Measurements from ENCODE around the gene BGN.

BGN gene

DNA sequence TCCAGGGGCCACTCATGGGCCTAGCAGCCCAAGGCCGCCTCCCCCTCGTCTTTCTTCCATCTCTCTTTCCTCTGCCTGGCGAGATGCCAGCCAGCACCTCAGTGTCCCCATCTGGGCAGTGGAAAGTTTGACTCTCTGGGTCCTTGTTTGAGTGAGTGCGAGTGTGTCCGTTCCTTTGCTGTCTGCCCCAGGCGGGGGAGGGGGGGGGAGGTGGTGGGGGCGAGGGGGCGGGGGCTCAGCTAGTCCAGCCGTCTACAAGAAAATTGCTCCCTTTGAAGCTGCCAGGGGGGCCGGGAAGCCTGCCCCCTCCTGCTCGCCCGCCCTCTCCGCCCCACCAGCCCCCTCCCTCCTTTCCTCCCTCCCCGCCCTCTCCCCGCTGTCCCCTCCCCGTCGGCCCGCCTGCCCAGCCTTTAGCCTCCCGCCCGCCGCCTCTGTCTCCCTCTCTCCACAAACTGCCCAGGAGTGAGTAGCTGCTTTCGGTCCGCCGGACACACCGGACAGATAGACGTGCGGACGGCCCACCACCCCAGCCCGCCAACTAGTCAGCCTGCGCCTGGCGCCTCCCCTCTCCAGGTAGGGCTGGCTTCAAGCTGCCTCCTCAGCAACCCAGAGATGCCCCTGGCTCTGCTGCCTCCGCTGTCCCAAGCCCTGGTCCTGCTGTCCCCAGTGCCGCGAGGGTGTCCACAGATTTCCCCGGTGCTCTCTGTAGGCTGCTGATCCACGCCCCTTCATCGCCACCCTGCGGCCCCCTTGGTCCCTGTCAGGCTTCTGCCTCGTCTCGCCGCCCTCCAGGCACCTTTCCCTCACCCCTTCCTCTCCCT lies at the start of gene BGN:
Gene BGN (plus strand): TSS at position 440 of the 821 bp plus-strand sequence. CDS start 9,652 bp downstream, outside the sequence.
- ChIA-PET POLR2A (no interaction called here), CTCF (interaction anchor here (0.6 to 2.3 kb wide), 2 partner anchors 22 to 96 kb away, joined by 3 to 7 read pairs; no protein-coding TSS in a partner anchor)
- H3K36me3 ChIP-seq (ENCODE audit: control insufficient read depth in 2 of 2, insufficient read depth in 1 of 2, low read length in 2 of 2): no peaks in the 10 kb centered on the region
- no peaks in the 10 kb centered on the region for H3K9me3 ChIP-seq (ENCODE audit: control insufficient read depth, insufficient read depth, low read depth, low read length)
- TF ChIP-seq TCF7L2 (IDR thresholded peaks at IDR 0.05; ENCODE audit: borderline replicate concordance, low read depth, low read length) (no peak), ZNF548 (tag by site-specific recombination; IDR thresholded peaks at IDR 0.05) (no peak), ZSCAN30 (tag by site-specific recombination; IDR thresholded peaks at IDR 0.05) (no peak), ZNF701 (tag by site-specific recombination; IDR thresholded peaks at IDR 0.05) (no peak), ZNF596 (tag by site-specific recombination; IDR thresholded peaks at IDR 0.05) (no peak), ZFP3 (tag by site-specific recombination; IDR thresholded peaks at IDR 0.05; ENCODE audit: low read depth) (no peak), ZNF214 (tag by site-specific recombination; IDR thresholded peaks at IDR 0.05; ENCODE audit: borderline replicate concordance) (no peak), ZNF335 (tag by site-specific recombination; conservative IDR thresholded peaks at IDR 0.05) (no peak), ZNF629 (tag by site-specific recombination; IDR thresholded peaks at IDR 0.05) (no peak)
- TF ChIP-seq, protein P1, sequence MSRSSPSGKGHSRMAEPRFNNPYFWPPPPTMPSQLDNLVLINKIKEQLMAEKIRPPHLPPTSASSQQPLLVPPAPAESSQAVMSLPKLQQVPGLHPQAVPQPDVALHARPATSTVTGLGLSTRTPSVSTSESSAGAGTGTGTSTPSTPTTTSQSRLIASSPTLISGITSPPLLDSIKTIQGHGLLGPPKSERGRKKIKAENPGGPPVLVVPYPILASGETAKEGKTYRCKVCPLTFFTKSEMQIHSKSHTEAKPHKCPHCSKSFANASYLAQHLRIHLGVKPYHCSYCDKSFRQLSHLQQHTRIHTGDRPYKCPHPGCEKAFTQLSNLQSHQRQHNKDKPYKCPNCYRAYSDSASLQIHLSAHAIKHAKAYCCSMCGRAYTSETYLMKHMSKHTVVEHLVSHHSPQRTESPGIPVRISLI (tag by site-specific recombination; IDR thresholded peaks at IDR 0.05): no peak
- H3K4me1 ChIP-seq (ENCODE audit: control insufficient read depth, insufficient read depth, low read length): no peaks in the 10 kb centered on the region
- no peak within 1 kb of the TSS for H3K4me3 ChIP-seq (ENCODE audit: low read depth, low read length)
- no peak within 1 kb of the TSS for H3K27ac ChIP-seq (ENCODE audit: extremely low read depth, low read depth, low read length)

DNA sequence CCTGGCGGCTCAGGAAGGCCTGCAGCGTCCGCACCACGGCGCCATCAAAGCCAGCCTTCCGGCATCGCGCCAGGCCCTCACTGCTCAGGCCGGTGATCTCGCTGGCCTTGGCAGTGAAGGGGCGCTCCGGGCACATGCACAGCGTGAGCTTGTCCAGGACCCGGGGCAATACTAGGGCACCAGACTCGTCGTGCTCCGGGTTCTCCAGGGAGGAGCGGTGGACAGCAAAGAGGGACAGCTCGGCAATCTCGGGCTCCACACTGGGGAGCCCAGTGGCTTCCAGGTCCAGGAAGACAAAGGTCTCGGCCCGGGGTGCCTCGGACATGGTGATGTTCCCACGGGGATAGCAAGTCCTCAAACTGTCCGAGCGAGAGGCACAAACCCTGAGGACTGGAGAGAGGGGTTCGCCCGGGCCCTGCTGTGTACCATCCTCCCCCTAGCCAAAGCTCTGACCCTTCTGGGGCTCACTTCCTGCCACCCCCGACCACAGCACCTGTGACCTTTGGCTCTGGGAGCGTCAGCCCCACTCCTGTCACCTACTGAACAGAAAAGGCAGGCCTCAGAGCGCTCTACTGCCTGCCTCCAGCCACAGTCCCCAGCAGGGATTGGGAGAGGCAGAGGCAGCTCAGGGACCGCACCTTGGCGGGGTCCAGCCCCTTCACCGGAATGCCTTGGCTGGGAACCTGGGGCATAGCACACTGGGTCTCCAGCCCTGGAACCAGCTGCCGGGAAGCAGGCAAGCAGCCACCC lies 49.5 kb upstream of the BGN start:
- no peak overlapping the region for H3K27ac ChIP-seq (ENCODE audit: extremely low read depth, low read depth, low read length)
- H3K9me3 ChIP-seq (ENCODE audit: control insufficient read depth, insufficient read depth, low read depth, low read length): no peaks in the 10 kb centered on the region
- H3K4me3 ChIP-seq (ENCODE audit: low read depth, low read length): no peak overlapping the region
- peaks cover 0 to 12% of the 10 kb centered on the region in 2 experiments; a peak in 1 of 3 replicates for H3K36me3 ChIP-seq (ENCODE audit: control insufficient read depth in 2 of 2, insufficient read depth in 1 of 2, low read length in 2 of 2)
- no peaks in the 10 kb centered on the region for H3K4me1 ChIP-seq (ENCODE audit: control insufficient read depth, insufficient read depth, low read length)
- ChIA-PET CTCF (interaction anchor here (0.7 kb wide), 1 partner anchor 223 kb away, joined by 6 read pairs; no protein-coding TSS in a partner anchor), POLR2A (no interaction called here)
- no peak for TF ChIP-seq ZNF677 (tag by site-specific recombination; IDR thresholded peaks at IDR 0.05)
- no peak for TF ChIP-seq KLF10 (tag by site-specific recombination; IDR thresholded peaks at IDR 0.05)
- TF ChIP-seq ZNF558 (tag by site-specific recombination; IDR thresholded peaks at IDR 0.05): no peak
- no peak for TF ChIP-seq SETDB1 (IDR thresholded peaks at IDR 0.05; ENCODE audit: insufficient read length, low read length)
- no peak for TF ChIP-seq ZNF837 (tag by site-specific recombination; IDR thresholded peaks at IDR 0.05)
- TF ChIP-seq ZNF221 (tag by site-specific recombination; IDR thresholded peaks at IDR 0.05; ENCODE audit: borderline replicate concordance): no peak
- no peak for TF ChIP-seq KLF1 (tag by site-specific recombination; IDR thresholded peaks at IDR 0.05)
- no peak for TF ChIP-seq ZBTB48 (tag by site-specific recombination; IDR thresholded peaks at IDR 0.05)
- TF ChIP-seq ZEB2 (tag by site-specific recombination; IDR thresholded peaks at IDR 0.05): no peak
- TF ChIP-seq KLF16 (tag by site-specific recombination; IDR thresholded peaks at IDR 0.05): no peak
- TF ChIP-seq ZNF792 (tag by site-specific recombination; IDR thresholded peaks at IDR 0.05): no peak
- no peak for TF ChIP-seq WT1 (tag by site-specific recombination; IDR thresholded peaks at IDR 0.05)
- TF ChIP-seq ZBTB8A (tag by site-specific recombination; IDR thresholded peaks at IDR 0.05): no peak
- TF ChIP-seq, protein P2, sequence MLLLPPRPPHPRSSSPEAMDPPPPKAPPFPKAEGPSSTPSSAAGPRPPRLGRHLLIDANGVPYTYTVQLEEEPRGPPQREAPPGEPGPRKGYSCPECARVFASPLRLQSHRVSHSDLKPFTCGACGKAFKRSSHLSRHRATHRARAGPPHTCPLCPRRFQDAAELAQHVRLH (tag by site-specific recombination; IDR thresholded peaks at IDR 0.05): no peak
- TF ChIP-seq FEZF1 (tag by site-specific recombination; IDR thresholded peaks at IDR 0.05): no peak
- no peak for TF ChIP-seq ZNF623 (tag by site-specific recombination; IDR thresholded peaks at IDR 0.05)
- TF ChIP-seq, protein P3, sequence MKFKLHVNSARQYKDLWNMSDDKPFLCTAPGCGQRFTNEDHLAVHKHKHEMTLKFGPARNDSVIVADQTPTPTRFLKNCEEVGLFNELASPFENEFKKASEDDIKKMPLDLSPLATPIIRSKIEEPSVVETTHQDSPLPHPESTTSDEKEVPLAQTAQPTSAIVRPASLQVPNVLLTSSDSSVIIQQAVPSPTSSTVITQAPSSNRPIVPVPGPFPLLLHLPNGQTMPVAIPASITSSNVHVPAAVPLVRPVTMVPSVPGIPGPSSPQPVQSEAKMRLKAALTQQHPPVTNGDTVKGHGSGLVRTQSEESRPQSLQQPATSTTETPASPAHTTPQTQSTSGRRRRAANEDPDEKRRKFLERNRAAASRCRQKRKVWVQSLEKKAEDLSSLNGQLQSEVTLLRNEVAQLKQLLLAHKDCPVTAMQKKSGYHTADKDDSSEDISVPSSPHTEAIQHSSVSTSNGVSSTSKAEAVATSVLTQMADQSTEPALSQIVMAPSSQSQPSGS (tag by site-specific recombination; IDR thresholded peaks at IDR 0.05; ENCODE audit: low read depth): no peak
- TF ChIP-seq, protein P4, sequence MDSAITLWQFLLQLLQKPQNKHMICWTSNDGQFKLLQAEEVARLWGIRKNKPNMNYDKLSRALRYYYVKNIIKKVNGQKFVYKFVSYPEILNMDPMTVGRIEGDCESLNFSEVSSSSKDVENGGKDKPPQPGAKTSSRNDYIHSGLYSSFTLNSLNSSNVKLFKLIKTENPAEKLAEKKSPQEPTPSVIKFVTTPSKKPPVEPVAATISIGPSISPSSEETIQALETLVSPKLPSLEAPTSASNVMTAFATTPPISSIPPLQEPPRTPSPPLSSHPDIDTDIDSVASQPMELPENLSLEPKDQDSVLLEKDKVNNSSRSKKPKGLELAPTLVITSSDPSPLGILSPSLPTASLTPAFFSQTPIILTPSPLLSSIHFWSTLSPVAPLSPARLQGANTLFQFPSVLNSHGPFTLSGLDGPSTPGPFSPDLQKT (IDR thresholded peaks at IDR 0.05; ENCODE audit: borderline replicate concordance, low read depth, low read length): no peak
